Neural cell (in vitro differentiated cells): Measurements from ENCODE around the gene ATP11C. TPM values are rescaled to one million over a fixed set of nuclear protein-coding genes. Genes with fewer than 3 reads are reported as not detected.

Experiments
- H2AFZ ChIP-seq: fragments of 200-600, 300-800 bp; sonication (generic), shearing (Covaris generic); 2 replicates; pipeline ENCODE4 v1.6.0; 2014; ENCODE audit warnings: low read depth, mild to moderate bottlenecking, antibody characterized with exemption, low read length, moderate library complexity
- H3F3A ChIP-seq: fragments of 200-600 bp; shearing (Covaris generic); 2 replicates; pipeline ENCODE4 v1.6.1; 2016; ENCODE audit warnings: mild to moderate bottlenecking, moderate library complexity, mixed read lengths, antibody characterized with exemption, low read length; ENCODE audit not compliant: insufficient read depth, poor library complexity, severe bottlenecking
- H3K27ac ChIP-seq: fragments of 200-600, 300-800 bp; sonication (generic), shearing (Covaris generic); 2 replicates; pipeline ENCODE4 v1.5.1; 2014; ENCODE audit warnings: mild to moderate bottlenecking, low read length, moderate library complexity
- H3K27me3 ChIP-seq: fragments of 300-800, 200-600 bp; sonication (generic), shearing (Covaris generic); 2 replicates; pipeline ENCODE4 v1.6.0; 2014; ENCODE audit warnings: mild to moderate bottlenecking, low read depth, low read length, moderate library complexity; ENCODE audit not compliant: insufficient read depth
- H3K36me3 ChIP-seq: fragments of 300-800, 200-600 bp; sonication (generic), shearing (Covaris generic); 2 replicates; pipeline ENCODE4 v1.5.1; 2014; ENCODE audit warnings: mild to moderate bottlenecking, antibody characterized with exemption, low read length, moderate library complexity; ENCODE audit not compliant: insufficient read depth
- H3K4me2 ChIP-seq: fragments of 300-800, 200-600 bp; sonication (generic), shearing (Covaris generic); 2 replicates; pipeline ENCODE4 v1.6.0; 2014; ENCODE audit warnings: mild to moderate bottlenecking, low read length
- H3K4me3 ChIP-seq: fragments of 300-800, 200-600 bp; sonication (generic), shearing (Covaris generic); 2 replicates; pipeline ENCODE4 v1.5.1; 2014; ENCODE audit warnings: mild to moderate bottlenecking, low read length, moderate library complexity
- H3K79me2 ChIP-seq: fragments of 200-600 bp; shearing (Covaris generic); replicated peaks from 2 replicates; pipeline ENCODE4 v1.6.0; 2014; ENCODE audit warnings: mild to moderate bottlenecking, low read length, moderate library complexity; ENCODE audit not compliant: insufficient read depth
- H3K9ac ChIP-seq: fragments of 300-800, 200-600 bp; sonication (generic), shearing (Covaris generic); 2 replicates; pipeline ENCODE4 v1.6.1; 2016; ENCODE audit warnings: mild to moderate bottlenecking, low read length, mixed read lengths
- H3K9me2 ChIP-seq: fragments of 200-600 bp; shearing (Covaris generic); 2 replicates; pipeline ENCODE4 v1.6.1; 2016; ENCODE audit warnings: mild to moderate bottlenecking, low read length, mixed read lengths; ENCODE audit not compliant: insufficient read depth
- H3K9me3 ChIP-seq: fragments of 200-600, 300-800 bp; sonication (generic), shearing (Covaris generic); 2 replicates; pipeline ENCODE4 v1.6.1; 2016; ENCODE audit warnings: mild to moderate bottlenecking, mixed run types, low read length, moderate library complexity, mixed read lengths
- H4K20me1 ChIP-seq: fragments of 200-600 bp; shearing (Covaris generic); 2 replicates; pipeline ENCODE4 v1.6.1; 2016; ENCODE audit warnings: mild to moderate bottlenecking, mixed run types; ENCODE audit not compliant: insufficient read depth
- CTCF ChIP-seq: fragments of 450-650 bp; IDR thresholded peaks from 2 replicates; pipeline ENCODE4 v1.5.1; 2014; ENCODE audit warnings: antibody characterized with exemption, mild to moderate bottlenecking, moderate library complexity; ENCODE audit not compliant: poor library complexity, severe bottlenecking
- EP300 ChIP-seq: fragments of 450-650 bp; conservative IDR thresholded peaks from 2 replicates; pipeline ENCODE4 v1.6.1; 2014; ENCODE audit warnings: antibody characterized with exemption, mild to moderate bottlenecking, moderate library complexity; ENCODE audit not compliant: poor library complexity, severe bottlenecking
- EZH2 ChIP-seq: fragments of 200-600, 300-800 bp; shearing (Covaris generic), sonication (generic); IDR thresholded peaks from 2 replicates; pipeline ENCODE4 v1.6.1; 2014; ENCODE audit warnings: antibody characterized with exemption, low read length, borderline replicate concordance, mild to moderate bottlenecking; ENCODE audit not compliant: insufficient read depth, poor library complexity, severe bottlenecking
- MXI1 ChIP-seq: fragments of 450-650 bp; conservative IDR thresholded peaks from 2 replicates; pipeline ENCODE4 v1.6.1; 2014; ENCODE audit warnings: antibody characterized with exemption, mild to moderate bottlenecking; ENCODE audit not compliant: poor library complexity, severe bottlenecking
- POLR2AphosphoS5 ChIP-seq: IDR thresholded peaks from 2 replicates; pipeline ENCODE4 v1.6.1; 2012
- RAD21 ChIP-seq: fragments of 450-650 bp; conservative IDR thresholded peaks from 2 replicates; pipeline ENCODE4 v1.6.1; 2014; ENCODE audit warnings: antibody characterized with exemption, mild to moderate bottlenecking, moderate library complexity
- REST ChIP-seq: IDR thresholded peaks from 2 replicates; pipeline ENCODE4 v1.6.1; 2012; ENCODE audit warnings: borderline replicate concordance
- SMC3 ChIP-seq: fragments of 450-650 bp; conservative IDR thresholded peaks from 2 replicates; pipeline ENCODE4 v1.6.1; 2014; ENCODE audit warnings: antibody characterized with exemption, mild to moderate bottlenecking, moderate library complexity; ENCODE audit not compliant: poor library complexity
- TAF1 ChIP-seq: IDR thresholded peaks from 2 replicates; pipeline ENCODE4 v1.6.1; 2012; ENCODE audit warnings: low read depth
- polyA plus RNA-seq: library from polyadenylated mRNA; depleted of rRNA; stranded (reverse); fragments of >200 nt; gene quantifications from 2 replicates; pipeline ENCODE4 v1.2.3, GENCODE V29; 2014

Gene ATP11C
- polyA plus RNA-seq, 1 donor from 2014 or later: 111 TPM

- Histone ChIP-seq H3F3A (no peaks in the 10 kb centered on the region), H3K79me2 (peaks cover 39% of the 10 kb centered on the region), H3K36me3 (no peaks in the 10 kb centered on the region), H3K27ac (peak overlapping the region; percentile 55), H3K27me3 (no peaks in the 10 kb centered on the region), H3K4me2 (peak overlapping the region; percentile 59), H3K9me3 (no peaks in the 10 kb centered on the region), H3K4me3 (peak overlapping the region; percentile 77), H4K20me1 (no peaks in the 10 kb centered on the region), H2AFZ (no peak overlapping the region), H3K9ac (peak overlapping the region; percentile 79), H3K9me2 (no peaks in the 10 kb centered on the region)
- TF ChIP-seq POLR2AphosphoS5: no peak
- TF ChIP-seq TAF1: no peak
- no peak for TF ChIP-seq REST
- no peak for TF ChIP-seq EP300
- TF ChIP-seq MXI1: no peak
- TF ChIP-seq RAD21: no peak
Measured at GRCh38 chrX:139930916-139931645, 1.8 kb downstream of the ATP11C start.

- peak overlapping the region; percentile 79 for H3K9ac ChIP-seq
- no peak for TF ChIP-seq TAF1
- TF ChIP-seq MXI1: no peak
- no peak for TF ChIP-seq POLR2AphosphoS5
- no peak for TF ChIP-seq SMC3
- TF ChIP-seq RAD21: no peak
- no peak for TF ChIP-seq EZH2
- TF ChIP-seq REST: no peak
- TF ChIP-seq CTCF: no peak
- no peak for TF ChIP-seq EP300
- peak overlapping the region; percentile 77 for H3K4me3 ChIP-seq
Measured at GRCh38 chrX:139930401-139930800, 2.5 kb downstream of the ATP11C start.

More at GRCh38 chrX:139930401-139930800, 2.5 kb downstream of the ATP11C start:
- Histone ChIP-seq H4K20me1 (no peaks in the 10 kb centered on the region), H2AFZ (no peak overlapping the region), H3K27me3 (no peaks in the 10 kb centered on the region), H3K79me2 (peaks cover 44% of the 10 kb centered on the region), H3K9me3 (no peaks in the 10 kb centered on the region), H3K27ac (no peak overlapping the region), H3K4me2 (peak overlapping the region; percentile 59), H3K9me2 (no peaks in the 10 kb centered on the region), H3K36me3 (no peaks in the 10 kb centered on the region), H3F3A (no peaks in the 10 kb centered on the region)
